GM23338 (cell line): ENCODE data around the gene TFF2. TPM values are rescaled to one million over a fixed set of nuclear protein-coding genes. Genes with fewer than 3 reads are reported as not detected.

ENCODE experiments used
- ATAC-seq: fragments of 200-7000 bp; cut with Tn5 transposase; 3 replicates; pipeline ENCODE4 v1.9.1; 2020
- DNase-seq: peaks from one replicate; pipeline ENCODE4 v3.0.0-alpha.2; 2015; ENCODE audit warnings: low spot score
- H2AFZ ChIP-seq: fragments of 200-600 bp; sonication (generic); 2 replicates; pipeline ENCODE4 v1.8.0; 2016; ENCODE audit warnings: antibody characterized with exemption, mild to moderate bottlenecking, moderate library complexity
- H3F3A ChIP-seq: fragments of 200-600 bp; sonication (generic); replicated peaks from 2 replicates; pipeline ENCODE4 v1.8.0; 2017; ENCODE audit warnings: antibody characterized with exemption, mixed run types, low read depth
- H3K27ac ChIP-seq: fragments of 200-600 bp; sonication (generic); 2 replicates; pipeline ENCODE4 v1.6.1; 2016; ENCODE audit warnings: low read depth
- H3K27me3 ChIP-seq: fragments of 200-600 bp; sonication (generic); 2 replicates; pipeline ENCODE4 v1.8.0; 2016; ENCODE audit warnings: mild to moderate bottlenecking, mixed run types, moderate library complexity; ENCODE audit not compliant: insufficient read depth
- H3K36me3 ChIP-seq: fragments of 200-600 bp; sonication (generic); 2 replicates; pipeline ENCODE4 v1.8.0; 2016; ENCODE audit warnings: mild to moderate bottlenecking; ENCODE audit not compliant: insufficient read depth
- H3K4me1 ChIP-seq: fragments of 200-600 bp; sonication (generic); 2 replicates; pipeline ENCODE4 v1.8.0; 2016; ENCODE audit warnings: mild to moderate bottlenecking, moderate library complexity; ENCODE audit not compliant: insufficient read depth
- H3K4me2 ChIP-seq: fragments of 200-600 bp; sonication (generic); 2 replicates; pipeline ENCODE4 v1.7.1; 2017; ENCODE audit warnings: mixed run types
- H3K4me3 ChIP-seq: fragments of 200-600 bp; sonication (generic); 2 replicates; pipeline ENCODE4 v1.6.1; 2016; ENCODE audit warnings: mixed run types
- H3K79me2 ChIP-seq: fragments of 200-600 bp; sonication (generic); replicated peaks from 2 replicates; pipeline ENCODE4 v1.8.0; 2017; ENCODE audit warnings: mild to moderate bottlenecking; ENCODE audit not compliant: insufficient read depth
- H3K9me2 ChIP-seq: fragments of 200-600 bp; sonication (generic); 2 replicates; pipeline ENCODE4 v1.8.0; 2017; ENCODE audit not compliant: insufficient read depth
- H4K20me1 ChIP-seq: fragments of 200-600 bp; sonication (generic); replicated peaks from 2 replicates; pipeline ENCODE4 v1.8.0; 2017; ENCODE audit warnings: mild to moderate bottlenecking; ENCODE audit not compliant: insufficient read depth
- H3K27ac Mint-ChIP-seq: 2 replicates; pipeline ENCODE4 v1.8.0; 2020; ENCODE audit warnings: inconsistent platforms, mild to moderate bottlenecking, moderate library complexity, mixed read lengths
- H3K27me3 Mint-ChIP-seq: 3 replicates; pipeline ENCODE4 v1.8.0; 2022; ENCODE audit warnings: low read depth, mild to moderate bottlenecking, moderate library complexity, mixed read lengths, inconsistent platforms; ENCODE audit not compliant: insufficient read depth, poor library complexity
- H3K36me3 Mint-ChIP-seq: 3 replicates; pipeline ENCODE4 v1.8.0; 2021; ENCODE audit warnings: low read depth, mild to moderate bottlenecking, inconsistent platforms, moderate library complexity, mixed read lengths
- H3K4me1 Mint-ChIP-seq: 3 replicates; pipeline ENCODE4 v1.8.0; 2020; ENCODE audit warnings: mild to moderate bottlenecking, inconsistent platforms, mixed read lengths
- H3K4me3 Mint-ChIP-seq: 3 replicates; pipeline ENCODE4 v1.8.0; 2021; ENCODE audit warnings: moderate library complexity, mild to moderate bottlenecking, inconsistent platforms, mixed read lengths
- H3K9me3 Mint-ChIP-seq: 3 replicates; pipeline ENCODE4 v1.8.0; 2020; ENCODE audit warnings: moderate library complexity, mild to moderate bottlenecking, inconsistent platforms, mixed read lengths
- CTCF ChIP-seq, 2 experiments: fragments of 200-600 bp in 1 of 2; sonication (generic) in 1 of 2; conservative IDR thresholded peaks; 2 replicates each; pipeline versions ENCODE4 v1.5.1 to v1.6.1; 2016 to 2017; ENCODE audit warnings: antibody characterized with exemption in 2 of 2, low read depth in 2 of 2, mild to moderate bottlenecking in 2 of 2, moderate library complexity in 1 of 2
- ETS1 ChIP-seq: IDR thresholded peaks from 2 replicates; pipeline ENCODE4 v1.6.1; 2016; ENCODE audit warnings: antibody characterized with exemption
- POLR2AphosphoS5 ChIP-seq: IDR thresholded peaks from 2 replicates; pipeline ENCODE4 v1.6.1; 2016; ENCODE audit warnings: antibody characterized with exemption, low read depth
- polyA plus RNA-seq: library from polyadenylated mRNA; unstranded; fragments of >200 nt; fragmentation: Nextera tagmentation; extraction: Ambion mirVana; gene quantifications from 2 replicates; pipeline ENCODE4 v1.2.1, GENCODE V29; 2016
- total RNA-seq: library from RNA; depleted of rRNA; stranded (reverse); fragments of >200 nt; shearing (Covaris generic); gene quantifications from 2 replicates; pipeline ENCODE4 v1.2.3, GENCODE V29; 2014
- TF ChIP-seq, protein P1 (sequence below): fragments of 250-450 bp; sonication (Bioruptor Pico); IDR thresholded peaks from 2 replicates; pipeline ENCODE4 v1.5.0; 2020; ENCODE audit warnings: mild to moderate bottlenecking, moderate library complexity
- TF ChIP-seq, protein P2 (sequence below): IDR thresholded peaks from one replicate; pipeline ENCODE4 v1.6.1; 2018; ENCODE audit warnings: antibody characterized with exemption; ENCODE audit not compliant: unreplicated experiment

Gene TFF2
- total and polyA plus RNA-seq, 2 experiments from 2014 or later = not detected

DNA sequence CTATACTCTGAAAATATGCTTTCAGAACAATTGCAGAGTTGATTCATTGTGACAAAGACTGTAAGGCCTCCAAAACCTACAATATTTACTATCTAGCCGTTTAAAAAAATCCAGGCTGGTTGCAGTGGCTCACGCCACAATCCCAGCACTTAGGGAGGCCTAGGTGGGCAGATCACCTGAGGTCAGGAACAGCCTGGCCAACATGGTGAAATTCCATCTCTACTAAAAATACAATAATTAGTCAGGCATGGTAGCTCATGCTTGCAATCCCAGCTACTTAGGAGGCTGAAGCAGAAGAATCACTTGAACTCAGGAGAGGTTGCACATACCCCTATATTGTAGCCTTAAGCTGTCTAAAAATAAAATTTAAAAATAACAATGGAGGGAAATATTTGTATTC, 5.3 kb upstream of the TFF2 start:
- Histone ChIP-seq H3K36me3 (no peaks in the 10 kb centered on the region), H4K20me1 (no peaks in the 10 kb centered on the region), H3K4me2 (no peak overlapping the region), H3K9me2 (0 out of 2 replicates have a peak, but pooled peaks cover 9% of the 10 kb centered on the region), H3K4me3 (no peak overlapping the region), H3F3A (no peaks in the 10 kb centered on the region), H3K27me3 (no peaks in the 10 kb centered on the region), H3K4me1 (no peaks in the 10 kb centered on the region), H3K79me2 (no peaks in the 10 kb centered on the region), H3K27ac (no peak overlapping the region), H2AFZ (no peak overlapping the region)
- no peak for ATAC-seq
- Mint-ChIP-seq H3K4me1 (no peaks in the 10 kb centered on the region), H3K27ac (no peak overlapping the region), H3K36me3 (peaks cover 6% of the 10 kb centered on the region), H3K27me3 (peaks cover 9% of the 10 kb centered on the region), H3K9me3 (peaks cover 23% of the 10 kb centered on the region), H3K4me3 (no peak overlapping the region)
- TF ChIP-seq CTCF (conservative IDR thresholded peaks at IDR 0.05; ENCODE audit: low read depth in 2 of 2) (no peak), ETS1 (no peak), POLR2AphosphoS5 (no peak)
- TF ChIP-seq, protein P1, sequence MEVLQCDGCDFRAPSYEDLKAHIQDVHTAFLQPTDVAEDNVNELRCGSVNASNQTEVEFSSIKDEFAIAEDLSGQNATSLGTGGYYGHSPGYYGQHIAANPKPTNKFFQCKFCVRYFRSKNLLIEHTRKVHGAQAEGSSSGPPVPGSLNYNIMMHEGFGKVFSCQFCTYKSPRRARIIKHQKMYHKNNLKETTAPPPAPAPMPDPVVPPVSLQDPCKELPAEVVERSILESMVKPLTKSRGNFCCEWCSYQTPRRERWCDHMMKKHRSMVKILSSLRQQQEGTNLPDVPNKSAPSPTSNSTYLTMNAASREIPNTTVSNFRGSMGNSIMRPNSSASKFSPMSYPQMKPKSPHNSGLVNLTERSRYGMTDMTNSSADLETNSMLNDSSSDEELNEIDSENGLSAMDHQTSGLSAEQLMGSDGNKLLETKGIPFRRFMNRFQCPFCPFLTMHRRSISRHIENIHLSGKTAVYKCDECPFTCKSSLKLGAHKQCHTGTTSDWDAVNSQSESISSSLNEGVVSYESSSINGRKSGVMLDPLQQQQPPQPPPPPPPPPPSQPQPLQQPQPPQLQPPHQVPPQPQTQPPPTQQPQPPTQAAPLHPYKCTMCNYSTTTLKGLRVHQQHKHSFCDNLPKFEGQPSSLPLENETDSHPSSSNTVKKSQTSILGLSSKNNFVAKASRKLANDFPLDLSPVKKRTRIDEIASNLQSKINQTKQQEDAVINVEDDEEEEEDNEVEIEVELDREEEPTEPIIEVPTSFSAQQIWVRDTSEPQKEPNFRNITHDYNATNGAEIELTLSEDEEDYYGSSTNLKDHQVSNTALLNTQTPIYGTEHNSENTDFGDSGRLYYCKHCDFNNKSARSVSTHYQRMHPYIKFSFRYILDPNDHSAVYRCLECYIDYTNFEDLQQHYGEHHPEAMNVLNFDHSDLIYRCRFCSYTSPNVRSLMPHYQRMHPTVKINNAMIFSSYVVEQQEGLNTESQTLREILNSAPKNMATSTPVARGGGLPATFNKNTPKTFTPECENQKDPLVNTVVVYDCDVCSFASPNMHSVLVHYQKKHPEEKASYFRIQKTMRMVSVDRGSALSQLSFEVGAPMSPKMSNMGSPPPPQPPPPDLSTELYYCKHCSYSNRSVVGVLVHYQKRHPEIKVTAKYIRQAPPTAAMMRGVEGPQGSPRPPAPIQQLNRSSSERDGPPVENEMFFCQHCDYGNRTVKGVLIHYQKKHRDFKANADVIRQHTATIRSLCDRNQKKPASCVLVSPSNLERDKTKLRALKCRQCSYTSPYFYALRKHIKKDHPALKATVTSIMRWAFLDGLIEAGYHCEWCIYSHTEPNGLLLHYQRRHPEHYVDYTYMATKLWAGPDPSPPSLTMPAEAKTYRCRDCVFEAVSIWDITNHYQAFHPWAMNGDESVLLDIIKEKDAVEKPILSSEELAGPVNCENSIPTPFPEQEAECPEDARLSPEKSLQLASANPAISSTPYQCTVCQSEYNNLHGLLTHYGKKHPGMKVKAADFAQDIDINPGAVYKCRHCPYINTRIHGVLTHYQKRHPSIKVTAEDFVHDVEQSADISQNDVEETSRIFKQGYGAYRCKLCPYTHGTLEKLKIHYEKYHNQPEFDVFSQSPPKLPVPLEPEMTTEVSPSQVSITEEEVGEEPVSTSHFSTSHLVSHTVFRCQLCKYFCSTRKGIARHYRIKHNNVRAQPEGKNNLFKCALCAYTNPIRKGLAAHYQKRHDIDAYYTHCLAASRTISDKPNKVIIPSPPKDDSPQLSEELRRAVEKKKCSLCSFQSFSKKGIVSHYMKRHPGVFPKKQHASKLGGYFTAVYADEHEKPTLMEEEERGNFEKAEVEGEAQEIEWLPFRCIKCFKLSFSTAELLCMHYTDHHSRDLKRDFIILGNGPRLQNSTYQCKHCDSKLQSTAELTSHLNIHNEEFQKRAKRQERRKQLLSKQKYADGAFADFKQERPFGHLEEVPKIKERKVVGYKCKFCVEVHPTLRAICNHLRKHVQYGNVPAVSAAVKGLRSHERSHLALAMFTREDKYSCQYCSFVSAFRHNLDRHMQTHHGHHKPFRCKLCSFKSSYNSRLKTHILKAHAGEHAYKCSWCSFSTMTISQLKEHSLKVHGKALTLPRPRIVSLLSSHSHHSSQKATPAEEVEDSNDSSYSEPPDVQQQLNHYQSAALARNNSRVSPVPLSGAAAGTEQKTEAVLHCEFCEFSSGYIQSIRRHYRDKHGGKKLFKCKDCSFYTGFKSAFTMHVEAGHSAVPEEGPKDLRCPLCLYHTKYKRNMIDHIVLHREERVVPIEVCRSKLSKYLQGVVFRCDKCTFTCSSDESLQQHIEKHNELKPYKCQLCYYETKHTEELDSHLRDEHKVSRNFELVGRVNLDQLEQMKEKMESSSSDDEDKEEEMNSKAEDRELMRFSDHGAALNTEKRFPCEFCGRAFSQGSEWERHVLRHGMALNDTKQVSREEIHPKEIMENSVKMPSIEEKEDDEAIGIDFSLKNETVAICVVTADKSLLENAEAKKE (CRISPR knock-in tag) = no peak
- TF ChIP-seq, protein P2, sequence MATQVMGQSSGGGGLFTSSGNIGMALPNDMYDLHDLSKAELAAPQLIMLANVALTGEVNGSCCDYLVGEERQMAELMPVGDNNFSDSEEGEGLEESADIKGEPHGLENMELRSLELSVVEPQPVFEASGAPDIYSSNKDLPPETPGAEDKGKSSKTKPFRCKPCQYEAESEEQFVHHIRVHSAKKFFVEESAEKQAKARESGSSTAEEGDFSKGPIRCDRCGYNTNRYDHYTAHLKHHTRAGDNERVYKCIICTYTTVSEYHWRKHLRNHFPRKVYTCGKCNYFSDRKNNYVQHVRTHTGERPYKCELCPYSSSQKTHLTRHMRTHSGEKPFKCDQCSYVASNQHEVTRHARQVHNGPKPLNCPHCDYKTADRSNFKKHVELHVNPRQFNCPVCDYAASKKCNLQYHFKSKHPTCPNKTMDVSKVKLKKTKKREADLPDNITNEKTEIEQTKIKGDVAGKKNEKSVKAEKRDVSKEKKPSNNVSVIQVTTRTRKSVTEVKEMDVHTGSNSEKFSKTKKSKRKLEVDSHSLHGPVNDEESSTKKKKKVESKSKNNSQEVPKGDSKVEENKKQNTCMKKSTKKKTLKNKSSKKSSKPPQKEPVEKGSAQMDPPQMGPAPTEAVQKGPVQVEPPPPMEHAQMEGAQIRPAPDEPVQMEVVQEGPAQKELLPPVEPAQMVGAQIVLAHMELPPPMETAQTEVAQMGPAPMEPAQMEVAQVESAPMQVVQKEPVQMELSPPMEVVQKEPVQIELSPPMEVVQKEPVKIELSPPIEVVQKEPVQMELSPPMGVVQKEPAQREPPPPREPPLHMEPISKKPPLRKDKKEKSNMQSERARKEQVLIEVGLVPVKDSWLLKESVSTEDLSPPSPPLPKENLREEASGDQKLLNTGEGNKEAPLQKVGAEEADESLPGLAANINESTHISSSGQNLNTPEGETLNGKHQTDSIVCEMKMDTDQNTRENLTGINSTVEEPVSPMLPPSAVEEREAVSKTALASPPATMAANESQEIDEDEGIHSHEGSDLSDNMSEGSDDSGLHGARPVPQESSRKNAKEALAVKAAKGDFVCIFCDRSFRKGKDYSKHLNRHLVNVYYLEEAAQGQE = no peak
- no peak for DNase-seq
